GM23248 (cell line): ENCODE results near the gene MAPK8IP1.

Experiments used
- EZH2 ChIP-seq: fragments of 200-600 bp; sonication (generic); IDR thresholded peaks from 2 replicates; pipeline ENCODE4 v1.6.1; 2018; ENCODE audit warnings: antibody characterized with exemption, mild to moderate bottlenecking; ENCODE audit not compliant: insufficient read depth, poor library complexity, severe bottlenecking
- EZH2phosphoT487 ChIP-seq: fragments of 200-600 bp; sonication (generic); IDR thresholded peaks from 2 replicates; pipeline ENCODE4 v1.6.1; 2018; ENCODE audit warnings: antibody characterized with exemption, moderate library complexity, mild to moderate bottlenecking, low read depth; ENCODE audit not compliant: insufficient read depth

- TF ChIP-seq EZH2 (no peak), EZH2phosphoT487 (no peak)
Observed at GRCh38 chr11:45899086-45899447, 13.6 kb downstream of the MAPK8IP1 start.
